ENCODE results near the gene ADAMTSL1. TPM values are rescaled to one million over a fixed set of nuclear protein-coding genes. Genes with fewer than 3 reads are reported as not detected.

Gene ADAMTSL1
- total RNA-seq, 1 donor from 2014 or later = 1.6 TPM

DNA sequence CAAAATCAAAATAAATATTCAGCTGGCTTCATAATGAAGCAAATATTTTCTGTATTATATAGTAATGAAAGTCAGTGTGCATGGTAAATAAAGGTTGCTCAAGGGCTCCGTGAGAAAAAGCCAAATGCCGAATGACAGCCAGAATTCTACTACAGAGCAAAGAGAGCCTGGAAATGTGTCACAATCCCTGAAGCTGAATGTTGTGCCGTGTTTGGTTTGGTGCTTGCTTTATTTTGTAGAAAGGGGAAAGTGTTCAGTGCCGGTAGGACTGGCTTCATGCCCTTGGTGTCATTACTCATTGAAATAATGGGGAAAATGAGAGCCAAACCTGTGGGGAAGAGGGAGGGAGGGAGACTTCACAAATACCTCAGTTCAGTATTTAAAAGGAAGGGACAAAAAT lies 26.8 kb upstream of the ADAMTSL1 start:
- Histone ChIP-seq H3K36me3 (ENCODE audit: control insufficient read depth, insufficient read depth, low read length) (no peaks in the 10 kb centered on the region), H3K4me3 (ENCODE audit: low read depth, low read length) (no peak overlapping the region), H3K27me3 (ENCODE audit: control insufficient read depth, insufficient read depth, low read length) (no peaks in the 10 kb centered on the region)
- FAIRE-seq = no peak
- DNase-seq (ENCODE audit: low read depth) = no peak
- TF ChIP-seq, protein P1, sequence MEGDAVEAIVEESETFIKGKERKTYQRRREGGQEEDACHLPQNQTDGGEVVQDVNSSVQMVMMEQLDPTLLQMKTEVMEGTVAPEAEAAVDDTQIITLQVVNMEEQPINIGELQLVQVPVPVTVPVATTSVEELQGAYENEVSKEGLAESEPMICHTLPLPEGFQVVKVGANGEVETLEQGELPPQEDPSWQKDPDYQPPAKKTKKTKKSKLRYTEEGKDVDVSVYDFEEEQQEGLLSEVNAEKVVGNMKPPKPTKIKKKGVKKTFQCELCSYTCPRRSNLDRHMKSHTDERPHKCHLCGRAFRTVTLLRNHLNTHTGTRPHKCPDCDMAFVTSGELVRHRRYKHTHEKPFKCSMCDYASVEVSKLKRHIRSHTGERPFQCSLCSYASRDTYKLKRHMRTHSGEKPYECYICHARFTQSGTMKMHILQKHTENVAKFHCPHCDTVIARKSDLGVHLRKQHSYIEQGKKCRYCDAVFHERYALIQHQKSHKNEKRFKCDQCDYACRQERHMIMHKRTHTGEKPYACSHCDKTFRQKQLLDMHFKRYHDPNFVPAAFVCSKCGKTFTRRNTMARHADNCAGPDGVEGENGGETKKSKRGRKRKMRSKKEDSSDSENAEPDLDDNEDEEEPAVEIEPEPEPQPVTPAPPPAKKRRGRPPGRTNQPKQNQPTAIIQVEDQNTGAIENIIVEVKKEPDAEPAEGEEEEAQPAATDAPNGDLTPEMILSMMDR (IDR thresholded peaks at IDR 0.05; ENCODE audit: insufficient read depth, low read length, severe bottlenecking) = no peak

- Histone ChIP-seq H3K4me3 (ENCODE audit: low read depth, low read length) (no peak overlapping the region), H3K27me3 (ENCODE audit: control insufficient read depth, insufficient read depth, low read length) (no peaks in the 10 kb centered on the region), H3K36me3 (ENCODE audit: control insufficient read depth, insufficient read depth, low read length) (no peaks in the 10 kb centered on the region)
- FAIRE-seq (no peak), DNase-seq (ENCODE audit: low read depth) (no peak)
- TF ChIP-seq, protein P1 (IDR thresholded peaks at IDR 0.05; ENCODE audit: insufficient read depth, low read length, severe bottlenecking) = no peak
These were observed 26.4 kb upstream of the ADAMTSL1 start for GRCh38 chr9:18447541-18447940.

GRCh38 chr9:18448101-18448500 lies 25.9 kb upstream of the ADAMTSL1 start:
- H3K4me3 ChIP-seq (ENCODE audit: low read depth, low read length) = no peak overlapping the region
- FAIRE-seq (no peak), DNase-seq (ENCODE audit: low read depth) (no peak)
- TF ChIP-seq, protein P1 (IDR thresholded peaks at IDR 0.05; ENCODE audit: insufficient read depth, low read length, severe bottlenecking) = no peak
- H3K27me3 ChIP-seq (ENCODE audit: control insufficient read depth, insufficient read depth, low read length) = no peaks in the 10 kb centered on the region
- H3K36me3 ChIP-seq (ENCODE audit: control insufficient read depth, insufficient read depth, low read length) = no peaks in the 10 kb centered on the region

DNA sequence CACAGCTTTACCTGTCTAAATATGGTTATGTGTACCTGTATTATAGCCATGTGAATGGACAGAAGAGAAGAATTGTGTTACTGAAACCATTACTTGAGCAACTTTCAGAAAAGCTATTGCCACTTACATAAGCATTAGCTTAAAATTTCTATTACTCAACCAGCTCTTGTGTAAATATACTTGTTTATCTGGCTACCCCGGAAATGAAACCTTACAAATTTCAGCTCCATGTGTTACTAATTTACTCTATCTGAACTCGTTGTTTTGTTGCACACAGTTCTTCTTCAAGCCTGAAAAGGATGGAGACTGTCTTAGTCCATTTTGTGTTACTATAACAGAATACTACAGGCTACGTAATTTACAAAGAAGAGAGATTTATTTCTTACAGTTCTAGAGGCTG lies 22.5 kb upstream of the ADAMTSL1 start:
- Histone ChIP-seq H3K27me3 (ENCODE audit: control insufficient read depth, insufficient read depth, low read length) (no peaks in the 10 kb centered on the region), H3K4me3 (ENCODE audit: low read depth, low read length) (no peak overlapping the region), H3K36me3 (ENCODE audit: control insufficient read depth, insufficient read depth, low read length) (no peaks in the 10 kb centered on the region)
- FAIRE-seq (no peak), DNase-seq (ENCODE audit: low read depth) (peak; percentile 55)
- TF ChIP-seq, protein P1 (IDR thresholded peaks at IDR 0.05; ENCODE audit: insufficient read depth, low read length, severe bottlenecking) = no peak

DNA sequence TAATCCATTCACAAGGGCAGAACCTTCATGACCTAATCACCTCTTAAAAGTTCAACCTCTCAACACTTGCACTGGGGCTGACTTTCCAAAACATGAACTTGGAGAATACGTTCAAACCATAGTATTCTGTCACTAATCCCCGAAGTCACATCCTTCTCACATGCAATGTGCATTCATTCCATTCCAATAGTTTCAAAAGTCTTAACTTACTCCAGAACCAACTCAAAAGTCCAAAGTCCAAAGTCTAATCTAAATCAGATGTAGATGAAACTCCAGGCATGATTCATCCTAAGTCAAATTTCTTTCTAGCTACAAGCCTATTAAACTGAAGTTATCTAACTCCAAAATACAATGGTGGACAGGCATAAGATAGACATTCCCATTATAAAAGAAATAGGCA lies 21.7 kb upstream of the ADAMTSL1 start:
- no peaks in the 10 kb centered on the region for H3K36me3 ChIP-seq (ENCODE audit: control insufficient read depth, insufficient read depth, low read length)
- H3K27me3 ChIP-seq (ENCODE audit: control insufficient read depth, insufficient read depth, low read length) = no peaks in the 10 kb centered on the region
- no peak overlapping the region for H3K4me3 ChIP-seq (ENCODE audit: low read depth, low read length)
- FAIRE-seq (no peak), DNase-seq (ENCODE audit: low read depth) (no peak)
- TF ChIP-seq, protein P1 (IDR thresholded peaks at IDR 0.05; ENCODE audit: insufficient read depth, low read length, severe bottlenecking) = no peak

GRCh38 chr9:18456624-18457237 lies 17.2 kb upstream of the ADAMTSL1 start:
- H3K36me3 ChIP-seq (ENCODE audit: control insufficient read depth, insufficient read depth, low read length) = no peaks in the 10 kb centered on the region
- TF ChIP-seq, protein P1 (IDR thresholded peaks at IDR 0.05; ENCODE audit: insufficient read depth, low read length, severe bottlenecking) = no peak
- FAIRE-seq = no peak
- no peaks in the 10 kb centered on the region for H3K27me3 ChIP-seq (ENCODE audit: control insufficient read depth, insufficient read depth, low read length)
- DNase-seq (ENCODE audit: low read depth) = no peak
- H3K4me3 ChIP-seq (ENCODE audit: low read depth, low read length) = no peak overlapping the region

All from bronchial epithelial cell (primary cell).